ENCODE data around the gene COPS3.
"Not testable (repeated sequence)": the region's sequence is repeated elsewhere in the genome, so short reads cannot be mapped to it uniquely, and the experiment has no call there.

COPS3 gene

DNA sequence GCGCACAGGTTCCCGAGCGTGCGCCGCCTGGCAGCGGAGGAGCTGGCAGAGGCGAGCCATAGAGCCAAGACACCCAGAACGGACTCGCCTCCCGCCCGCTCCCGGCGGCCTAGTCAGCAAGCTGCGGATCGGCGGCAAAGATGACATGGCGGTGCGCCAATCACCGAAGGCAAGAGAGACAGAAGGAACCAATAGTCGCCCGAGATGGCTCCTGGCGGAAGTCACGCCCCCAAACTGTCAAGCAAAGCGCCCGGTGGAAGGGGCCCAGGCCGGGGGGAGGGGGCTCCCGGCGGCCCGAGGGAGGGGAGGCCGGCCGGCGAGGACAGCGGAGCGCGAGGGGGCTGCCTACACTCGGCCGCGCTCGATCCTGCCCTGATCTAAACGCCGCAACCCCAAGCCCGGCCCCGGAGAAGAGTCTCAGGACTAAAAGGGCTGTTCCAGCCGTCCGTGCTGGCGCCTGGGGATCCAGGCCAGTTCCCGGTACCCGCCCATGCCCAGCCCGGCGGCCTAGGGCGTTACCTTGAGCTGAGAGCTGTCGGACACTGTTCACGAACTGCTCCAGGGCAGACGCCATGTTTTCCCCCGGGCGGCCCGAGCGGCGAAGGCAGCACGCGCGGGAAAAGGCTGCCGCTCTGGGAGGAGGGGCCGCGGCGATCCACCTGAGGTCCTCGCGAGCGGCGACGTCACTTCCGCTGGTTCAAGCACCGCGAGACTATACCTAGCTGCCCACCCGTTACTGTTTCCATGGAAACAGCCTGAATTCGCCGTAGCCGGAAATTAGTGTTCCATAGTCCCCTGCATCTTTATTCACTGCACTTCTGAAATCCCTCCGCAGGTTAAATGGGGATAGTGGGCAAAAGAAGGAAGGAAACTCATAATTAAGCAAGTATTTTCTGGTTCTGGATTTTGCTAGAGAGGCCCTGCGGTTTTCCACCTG, at the start of gene COPS3:
TSS of gene COPS3 (minus strand) at position 634 of the 937 bp plus-strand sequence. CDS start at position 574, 60 bp downstream.
- DNase-seq: peak; percentile 97

DNA sequence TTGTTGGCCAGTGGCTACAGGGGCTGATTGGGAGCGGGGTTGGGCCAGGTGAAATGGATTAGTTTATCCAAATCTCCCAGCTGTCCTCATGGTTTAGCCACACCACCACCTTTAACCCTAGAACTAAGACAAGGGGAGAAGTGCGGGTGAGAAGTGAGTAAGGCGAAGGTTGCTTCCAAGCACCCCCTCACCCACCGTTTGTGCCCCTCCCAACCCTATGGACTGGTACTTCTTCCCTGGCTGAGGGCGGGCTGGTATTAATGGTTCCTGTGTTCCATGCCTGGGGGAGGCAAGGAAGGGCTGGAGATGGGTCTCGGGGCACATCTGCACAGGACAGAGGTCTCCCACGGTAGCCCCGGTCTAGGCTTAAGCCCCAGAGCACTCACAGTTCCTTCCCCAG, 47.2 kb upstream of the COPS3 start:
- DNase-seq: no peak

DNA sequence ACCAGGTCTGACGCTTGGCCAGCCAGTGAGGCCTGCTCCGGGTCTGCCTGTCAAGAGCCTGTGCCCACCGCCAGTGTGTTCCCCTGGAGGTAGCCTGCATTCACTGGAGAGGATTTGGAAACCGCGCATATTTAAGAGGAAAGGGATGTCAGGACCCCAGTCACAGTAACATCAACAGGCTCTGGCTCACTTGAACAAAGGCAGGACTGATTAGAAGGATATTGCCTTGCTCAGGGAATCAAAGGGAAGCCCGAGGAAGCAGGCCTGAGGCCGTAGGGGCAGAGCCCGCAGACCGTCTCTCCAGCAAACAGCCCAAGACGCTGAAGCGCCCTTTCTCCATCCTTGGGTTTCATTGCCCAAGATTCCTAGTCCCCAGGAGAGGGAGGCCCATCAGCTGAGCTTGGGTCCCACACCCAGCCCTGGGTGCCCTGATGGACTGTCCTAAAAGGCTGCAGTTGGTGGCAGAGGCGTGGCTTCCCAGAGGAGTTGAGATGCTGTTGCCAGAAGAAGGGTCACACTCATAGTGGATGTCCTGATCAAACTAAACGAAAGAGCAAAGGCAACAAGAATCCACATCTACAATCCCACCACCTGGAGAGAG, 45.3 kb upstream of the COPS3 start:
- DNase-seq: no peak

DNA sequence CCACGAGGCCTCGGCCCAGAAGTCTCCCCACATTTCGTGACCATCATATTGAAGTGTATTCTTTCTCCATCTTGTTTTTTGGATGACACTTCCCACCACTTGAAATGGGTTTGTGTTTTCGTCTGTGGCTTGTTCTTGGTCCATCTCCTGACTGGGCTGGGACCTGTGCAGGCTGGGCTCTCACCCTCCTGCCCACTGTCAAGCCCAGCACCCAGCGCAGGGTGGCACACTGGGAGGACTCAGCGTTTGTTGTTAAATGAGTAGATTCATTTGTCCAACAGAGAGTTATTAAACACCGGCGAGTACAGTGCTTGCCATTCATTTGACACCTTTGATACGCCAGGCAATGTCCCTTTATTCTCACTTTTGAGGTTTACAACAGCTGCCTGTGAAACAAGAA, 44.8 kb upstream of the COPS3 start:
- no peak for DNase-seq

DNA sequence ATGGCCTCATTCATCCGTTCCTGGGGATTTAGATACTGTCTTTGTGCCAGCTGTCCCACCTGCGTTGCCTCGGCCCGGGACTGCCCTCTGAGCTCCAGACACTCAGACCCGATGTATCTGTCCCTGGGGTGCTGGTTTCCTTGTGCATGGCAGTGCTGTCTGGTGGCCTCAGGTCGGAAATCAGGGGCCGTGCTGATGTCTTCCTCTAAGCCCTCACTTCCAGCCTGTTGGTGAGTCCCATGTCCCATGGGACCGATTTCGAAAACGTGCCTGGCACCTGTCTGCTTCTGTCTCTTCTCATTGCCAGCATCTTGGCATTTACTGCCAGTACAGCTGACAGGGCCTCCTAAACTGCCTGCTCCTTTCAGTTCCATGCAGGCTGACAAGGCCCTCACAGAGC, 44.2 kb upstream of the COPS3 start:
- no peak for DNase-seq

DNA sequence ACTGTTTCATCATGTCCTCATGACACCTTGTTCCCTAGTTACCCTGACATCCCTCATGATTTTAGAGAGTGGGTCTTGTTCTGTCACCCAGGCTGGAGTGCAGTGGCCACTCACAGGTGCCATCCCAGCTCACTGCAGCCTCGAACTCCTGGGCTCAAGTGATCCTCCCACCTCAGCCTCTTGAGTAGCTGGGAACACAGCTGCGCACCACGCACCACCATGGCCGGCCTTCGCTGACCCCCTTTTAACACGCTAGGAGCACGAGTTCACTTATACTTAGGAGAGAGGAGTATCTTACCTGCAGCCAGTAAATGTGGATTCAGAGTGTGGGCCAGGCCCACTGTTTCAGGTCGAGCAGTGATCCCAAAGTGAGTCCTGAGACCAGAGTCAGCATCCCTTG, 43.6 kb upstream of the COPS3 start:
- no peak for DNase-seq

DNA sequence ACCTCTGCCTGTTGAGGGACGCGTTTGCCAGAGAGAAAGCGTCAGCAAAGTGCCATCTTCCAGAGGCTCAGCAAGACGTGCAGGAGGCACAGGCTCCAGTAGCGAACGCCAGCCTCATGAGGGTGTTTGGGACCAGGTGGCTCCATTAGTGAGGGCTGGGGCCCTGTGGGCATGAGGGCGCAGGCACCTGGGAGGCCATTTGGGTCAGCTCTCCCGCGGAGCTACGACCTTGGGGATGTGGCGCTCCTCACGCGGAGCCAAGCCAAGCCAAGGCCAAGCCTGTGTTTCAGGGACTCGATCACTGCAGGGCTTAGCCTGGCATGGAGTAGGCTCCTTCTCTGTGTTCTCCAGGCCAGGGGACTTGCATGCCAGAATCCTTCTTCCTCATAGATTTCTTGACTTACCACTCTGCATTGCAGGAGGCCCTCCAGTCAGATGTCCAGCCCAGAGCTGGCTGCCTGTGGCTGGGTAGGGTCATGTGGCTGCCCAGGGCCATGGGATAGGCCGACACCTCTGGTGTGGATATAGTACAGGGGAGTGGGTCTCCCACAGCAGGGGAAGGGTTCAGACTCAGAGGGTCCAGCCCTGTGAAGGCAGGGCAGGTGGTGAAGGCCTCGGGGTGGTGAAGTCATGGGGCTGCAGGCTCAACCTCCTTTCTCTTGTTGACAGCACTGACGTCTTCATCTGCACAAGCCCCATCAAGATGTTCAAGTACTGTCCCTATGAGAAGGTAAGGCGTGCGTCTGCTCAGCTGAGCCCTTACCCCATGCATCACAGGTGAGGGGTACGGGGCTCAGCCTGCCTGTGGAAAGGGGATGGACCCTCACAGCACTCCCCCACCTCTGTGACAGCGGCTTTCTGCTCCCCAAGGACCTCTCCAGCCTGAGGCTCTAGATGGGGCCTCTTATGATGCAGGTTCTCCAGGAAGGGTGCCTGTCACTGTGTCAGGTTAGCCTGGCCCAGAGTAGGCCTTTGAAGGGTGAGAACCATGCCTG, 41.8 kb upstream of the COPS3 start:
- no peak for DNase-seq

DNA sequence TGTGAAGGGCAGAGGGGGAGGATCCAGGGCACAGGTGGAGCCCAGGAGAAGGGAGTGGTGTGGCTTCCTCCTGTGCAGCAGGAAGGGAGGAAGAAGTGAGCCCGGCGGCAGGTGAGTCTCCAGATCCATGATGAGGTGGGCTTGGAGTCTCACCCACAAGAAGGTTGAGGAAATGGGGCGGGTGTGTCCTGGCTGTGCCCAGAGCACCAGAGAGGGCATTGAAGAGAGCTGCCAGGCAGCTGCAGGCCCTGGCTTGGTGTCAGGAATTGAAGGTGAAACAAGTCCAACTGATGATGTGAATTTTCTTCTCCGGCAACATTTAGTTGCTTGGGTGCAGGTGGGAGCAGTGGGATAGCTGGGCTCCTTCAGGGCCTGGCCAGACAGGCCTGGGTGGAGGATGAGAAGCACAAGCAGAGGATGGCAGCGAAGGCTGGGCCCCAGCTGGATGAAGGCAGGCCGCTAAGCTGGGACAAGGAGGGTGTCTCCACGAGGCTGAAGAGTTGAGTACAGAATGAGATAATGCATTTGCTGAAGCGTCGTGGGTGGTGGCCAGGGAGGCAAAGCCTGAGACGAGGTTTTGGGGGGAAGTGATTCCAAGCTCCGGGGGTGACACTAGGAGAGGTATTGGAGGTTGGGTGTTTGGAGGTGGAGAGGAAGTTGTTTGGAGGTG, 40.4 kb upstream of the COPS3 start:
- no peak for DNase-seq

DNA sequence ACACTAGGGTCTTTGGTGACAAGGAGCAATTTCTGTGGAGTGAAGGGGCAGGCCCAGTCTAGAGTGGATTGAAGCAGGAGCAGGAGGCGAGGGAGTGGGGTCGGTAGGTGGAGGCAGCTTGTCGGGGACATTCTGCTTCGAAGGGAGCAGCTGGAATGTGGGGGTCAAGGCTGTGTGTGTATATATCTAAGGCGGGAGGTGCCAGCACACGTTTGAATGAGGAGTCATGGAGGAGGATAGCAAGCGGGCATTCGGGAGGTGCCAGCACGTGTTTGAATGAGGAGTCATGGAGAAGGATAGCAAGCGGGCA, 39.8 kb upstream of the COPS3 start:
- DNase-seq: no peak

DNA sequence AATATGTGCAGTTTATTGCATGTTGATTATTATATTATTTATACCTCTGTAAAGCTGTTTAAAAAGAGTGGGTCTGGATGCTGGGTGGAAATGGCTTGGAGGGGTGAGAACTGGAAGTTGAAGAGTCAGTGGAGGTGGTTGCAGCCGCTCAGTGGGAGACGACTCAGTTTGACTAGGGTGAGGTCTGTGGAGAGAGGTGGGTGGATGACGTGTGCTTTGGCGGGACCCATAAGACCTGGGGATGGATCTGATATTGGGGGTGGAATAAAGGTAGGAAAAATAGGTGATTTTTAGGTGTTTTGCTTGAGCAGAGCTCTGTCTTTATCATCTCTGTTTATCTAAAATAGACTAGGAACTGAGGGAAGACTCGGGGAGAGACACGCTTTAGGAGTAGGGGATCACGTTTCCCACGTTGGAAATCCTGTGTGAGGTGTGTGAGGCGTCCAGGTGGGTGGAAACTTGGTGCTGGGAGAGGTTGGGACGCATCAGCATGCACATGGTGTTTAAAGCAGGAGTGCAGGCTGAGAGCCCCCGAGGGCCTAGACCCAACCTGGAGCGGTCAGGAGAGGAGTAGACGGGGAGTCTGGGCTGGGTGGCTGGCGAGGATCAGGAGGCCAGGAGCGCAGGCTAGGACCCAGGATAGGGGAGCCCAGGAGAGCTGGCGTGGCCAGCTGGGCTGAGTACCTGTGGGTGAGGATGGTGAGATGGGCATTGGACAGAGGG, 39.3 kb upstream of the COPS3 start:
- DNase-seq: no peak

DNA sequence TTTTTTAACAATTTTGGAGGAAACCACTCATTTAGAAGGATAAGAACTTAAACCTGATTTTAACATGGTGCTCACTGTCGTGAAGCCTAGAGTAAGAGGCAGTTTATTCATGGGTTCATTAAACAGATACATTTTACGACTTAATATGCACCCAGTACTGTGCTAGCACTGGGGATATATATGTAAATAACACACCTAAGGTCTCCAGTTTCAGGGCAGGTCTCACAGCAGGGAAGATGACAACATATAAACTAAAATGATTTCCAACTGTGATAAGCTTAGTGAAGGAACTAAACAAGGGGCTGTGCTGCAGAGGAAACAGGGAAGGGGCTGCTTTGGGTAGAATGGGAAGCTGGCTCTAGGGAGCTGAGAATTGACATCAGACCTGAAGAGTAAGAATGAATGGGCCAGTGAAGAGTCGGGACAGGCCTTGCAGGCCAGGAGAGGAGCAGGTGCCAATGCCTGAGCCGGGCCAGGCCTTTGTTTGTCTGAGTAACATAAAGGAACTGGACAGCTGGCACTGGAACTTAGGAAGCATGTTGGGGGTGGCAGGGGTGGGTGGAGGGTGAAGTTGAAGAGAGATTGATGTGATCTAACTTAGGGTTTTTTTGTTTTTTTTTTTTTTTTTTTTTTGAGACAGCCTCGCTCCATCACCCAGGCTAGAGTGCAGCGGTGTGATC, 34.2 kb upstream of the COPS3 start:
- DNase-seq: no peak

DNA sequence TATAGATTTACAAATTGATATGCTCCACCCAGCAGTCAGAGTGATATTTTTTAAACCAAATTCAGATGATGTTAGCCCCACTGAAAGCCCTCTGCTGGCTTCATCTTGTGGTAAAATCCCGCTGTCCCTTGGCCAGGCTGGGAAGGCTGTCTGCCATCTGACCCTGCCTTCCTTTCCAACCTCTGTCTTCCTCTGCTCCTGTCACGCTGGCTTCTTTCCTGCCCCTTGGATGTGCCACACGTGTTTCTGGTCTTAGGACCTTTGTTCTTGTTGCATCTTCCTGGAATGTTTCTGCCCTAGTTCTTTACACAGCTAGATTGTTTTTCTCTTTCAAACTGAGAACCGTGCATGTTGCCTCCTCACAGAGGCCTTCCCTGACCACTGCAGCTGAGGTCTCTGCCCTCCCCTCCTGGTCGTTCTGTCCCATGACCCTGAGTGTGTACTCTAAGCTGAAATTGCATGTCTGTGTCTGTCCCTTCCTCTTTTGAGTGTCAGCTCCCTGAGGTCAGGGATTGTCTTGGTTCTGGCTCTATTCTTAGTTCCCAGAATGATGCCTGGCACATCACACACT, 33.5 kb upstream of the COPS3 start:
- no peak for DNase-seq

DNA sequence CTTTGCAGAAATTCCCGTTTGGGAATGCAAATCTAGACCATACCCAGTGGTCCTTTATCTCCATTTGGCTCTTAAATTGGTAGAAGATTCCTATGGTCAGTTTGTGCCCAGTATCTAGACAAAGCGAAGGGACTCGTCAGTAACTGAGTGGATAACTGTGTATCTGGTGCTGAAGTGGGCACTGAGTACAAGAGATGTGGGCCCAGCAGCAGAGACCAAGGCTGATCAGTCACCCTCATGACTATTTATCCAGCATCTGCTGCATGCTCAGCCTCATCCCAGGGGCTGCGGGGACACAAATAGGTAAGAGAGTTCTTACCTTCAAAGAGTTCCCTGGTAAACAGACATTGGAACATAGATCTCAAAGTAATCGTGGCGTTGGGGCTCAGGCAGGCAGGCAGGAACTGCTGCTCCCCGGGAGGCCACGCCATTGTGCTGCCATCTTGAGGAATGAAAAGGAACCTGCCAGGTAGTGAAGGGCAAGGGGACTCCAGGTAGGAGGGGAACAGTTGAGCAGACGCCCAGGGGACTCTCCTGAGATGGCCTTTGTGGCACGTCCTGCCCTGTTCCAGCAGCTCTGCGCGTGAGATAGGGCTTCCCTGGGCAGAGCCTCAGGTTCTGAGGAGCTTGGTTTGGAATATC, 32.4 kb upstream of the COPS3 start:
- DNase-seq: peak; percentile 84

DNA sequence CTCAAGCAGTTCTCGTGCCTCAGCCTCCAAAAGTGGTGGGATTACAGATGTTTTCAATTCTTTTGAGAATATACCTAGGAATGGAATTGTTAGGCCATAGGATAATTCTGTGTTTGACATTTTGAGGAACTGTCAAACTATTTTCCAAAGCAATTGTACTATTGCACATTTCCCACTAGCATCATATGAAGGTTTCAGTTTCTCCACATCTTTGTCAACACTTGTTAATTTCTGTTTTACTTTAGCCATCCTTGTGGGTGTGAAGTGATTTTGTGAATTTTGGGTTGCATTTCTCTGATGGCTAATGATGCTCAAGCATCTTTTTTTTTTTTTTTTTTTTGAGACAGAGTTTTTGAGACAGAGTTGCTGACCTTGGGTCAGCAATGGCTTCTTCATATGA, 28.3 kb upstream of the COPS3 start:
- no peak for DNase-seq

DNA sequence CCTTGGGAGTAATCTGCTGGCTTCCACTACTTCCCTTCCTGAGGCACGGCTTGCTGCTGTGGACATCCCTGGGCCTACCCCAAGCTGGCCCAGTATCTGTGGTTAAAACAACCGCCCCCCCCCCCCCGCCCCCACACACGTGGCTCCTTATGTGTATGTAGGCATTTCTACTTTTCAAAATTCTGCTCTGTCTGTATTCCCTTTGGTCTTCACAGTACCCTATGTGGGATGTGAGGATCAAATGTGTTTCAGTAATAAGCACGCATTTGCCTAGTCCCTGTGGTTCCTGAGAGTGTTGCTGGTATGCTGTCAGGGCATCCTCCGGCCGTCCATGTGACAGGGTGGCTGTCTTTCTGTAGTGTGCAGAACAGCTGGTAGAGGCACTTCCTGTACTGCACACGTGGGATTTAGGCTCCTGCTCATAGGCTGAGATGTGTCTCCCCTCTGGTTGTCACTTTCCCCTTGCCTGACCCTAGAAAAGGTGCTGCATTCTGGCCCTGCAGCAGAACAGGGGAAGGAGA, 24.3 kb upstream of the COPS3 start:
- peak; percentile 77 for DNase-seq

DNA sequence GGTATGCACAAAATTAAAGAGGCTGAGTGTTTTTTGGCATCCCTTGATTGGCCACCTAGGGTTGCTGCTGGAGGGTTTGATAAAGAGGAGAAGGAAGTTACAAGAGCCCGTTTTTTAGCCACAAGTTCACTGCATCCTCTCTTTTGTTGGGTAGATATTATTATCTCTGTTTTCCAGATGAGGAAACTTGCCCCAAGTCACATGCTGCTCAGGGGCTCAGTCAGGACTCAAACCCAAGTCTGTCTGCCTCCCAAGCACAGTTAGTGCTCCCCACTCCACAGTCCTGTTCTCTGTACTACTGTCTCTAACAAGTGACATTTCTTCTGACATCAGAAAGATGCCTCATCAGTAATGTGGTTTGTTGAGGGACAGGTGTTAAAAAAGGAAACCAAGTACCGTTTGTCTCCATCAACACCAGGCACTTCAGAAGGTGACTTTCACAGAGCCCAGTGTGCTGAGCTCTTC, 23.5 kb upstream of the COPS3 start:
- peak; percentile 67 for DNase-seq

DNA sequence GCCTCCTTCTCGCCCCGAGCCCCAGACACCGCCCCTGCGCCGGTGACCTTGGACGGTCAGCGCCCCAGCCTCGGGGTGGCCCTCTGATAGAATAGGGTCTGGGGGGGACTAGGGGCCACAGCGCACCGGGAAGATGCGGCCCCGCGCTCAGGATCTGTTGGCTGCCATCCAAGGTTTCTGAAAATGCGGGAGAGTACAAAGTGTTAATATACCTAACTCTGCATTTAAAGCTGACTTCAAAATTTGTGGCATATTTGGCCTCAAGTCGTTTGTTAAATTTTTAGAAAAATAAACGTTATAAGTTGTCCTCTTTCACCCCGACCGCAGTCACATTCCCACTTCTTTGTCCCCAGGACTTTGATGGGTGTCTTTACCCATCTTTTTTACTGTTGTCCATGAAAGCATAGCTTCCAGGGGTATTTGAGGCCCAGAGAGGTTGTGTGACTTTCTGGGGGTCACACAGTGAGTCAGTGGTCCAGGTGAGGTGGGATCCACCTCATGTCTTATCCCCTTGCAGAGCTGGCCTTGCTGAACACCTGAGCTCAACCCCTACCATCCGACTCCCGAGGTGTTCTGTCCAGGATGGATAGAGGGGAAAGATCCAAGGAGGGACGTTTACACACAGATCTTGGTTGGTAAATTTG, 22.9 kb upstream of the COPS3 start:
- DNase-seq: no peak

DNA sequence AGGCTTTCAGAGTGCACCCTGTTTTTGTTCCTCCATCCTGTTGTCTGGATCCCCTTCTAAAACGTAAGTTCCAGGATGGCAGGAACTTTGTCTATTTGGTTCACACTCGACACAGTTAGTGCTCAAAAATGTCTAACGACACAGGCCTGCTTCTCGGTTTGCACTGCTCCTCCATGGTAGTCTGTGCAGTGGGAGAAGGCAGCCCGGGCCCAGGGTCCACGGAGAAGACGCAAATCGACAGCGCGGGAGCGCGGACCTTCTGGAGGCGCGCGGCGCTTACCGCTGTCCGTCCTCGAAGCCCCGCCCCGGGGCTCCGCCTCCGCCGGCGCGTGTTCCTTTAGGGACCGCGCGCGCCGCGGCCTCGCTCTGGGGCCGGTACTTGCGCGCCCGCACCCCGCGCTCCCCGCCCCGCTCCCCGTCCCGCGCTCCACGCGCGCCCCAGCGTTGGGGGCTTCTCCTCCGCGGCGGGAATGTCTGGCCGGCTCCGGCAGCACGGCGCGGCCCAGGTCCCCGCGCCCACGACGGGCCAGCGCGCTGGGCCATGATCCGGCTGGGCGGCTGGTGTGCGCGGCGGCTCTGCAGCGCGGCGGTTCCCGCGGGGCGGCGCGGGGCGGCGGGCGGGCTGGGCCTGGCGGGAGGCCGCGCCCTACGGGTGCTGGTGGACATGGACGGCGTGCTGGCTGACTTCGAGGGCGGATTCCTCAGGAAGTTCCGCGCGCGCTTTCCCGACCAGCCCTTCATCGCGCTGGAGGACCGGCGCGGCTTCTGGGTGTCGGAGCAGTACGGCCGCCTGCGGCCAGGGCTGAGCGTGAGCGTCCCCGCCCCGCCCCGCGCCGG, 22.2 kb upstream of the COPS3 start, which contains the start of gene NT5M:
TSS of gene NT5M (plus strand) at position 364 of the 837 bp plus-strand sequence. CDS start at position 542, 178 bp downstream.
- DNase-seq: peak; percentile 87

DNA sequence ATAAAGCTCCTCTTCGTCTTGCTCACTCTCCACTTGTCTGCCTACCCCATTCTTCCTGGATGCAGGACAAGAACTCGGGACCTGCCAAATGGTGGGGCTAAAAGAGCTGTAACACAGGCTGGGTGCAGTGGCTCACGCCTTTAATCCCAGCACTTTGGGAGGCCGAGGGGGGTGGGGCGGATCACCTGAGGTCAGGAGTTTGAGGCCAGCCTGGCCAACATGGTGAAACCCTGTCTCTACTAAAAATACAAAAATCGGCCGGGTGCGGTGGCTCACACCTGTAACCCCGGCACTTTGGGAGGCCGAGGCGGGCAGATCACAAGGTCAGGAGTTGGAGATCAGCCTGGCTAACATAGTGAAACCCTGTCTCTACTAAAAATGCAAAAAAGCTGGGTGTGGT, 20.6 kb upstream of the COPS3 start:
- not testable (repeated sequence) for DNase-seq

Data from activated CD8-positive, alpha-beta memory T cell treated with anti-CD3 and anti-CD28 coated beads for 24 hours (primary cell).